IMR-90 (cell line): Measurements from ENCODE around the gene ROGDI. TPM values are rescaled to one million over a fixed set of nuclear protein-coding genes. Genes with fewer than 3 reads are reported as not detected.

Source experiments
- ATAC-seq: fragments of 200-7000 bp; cut with Tn5 transposase; 2 replicates; pipeline ENCODE4 v1.9.1; 2020; ENCODE audit warnings: low read depth, mild to moderate bottlenecking, moderate library complexity
- BruUV-seq: library from RNA; stranded (reverse); fragments of 400-500 nt; replicated peaks from 2 replicates; lab custom pipeline; 2021; lab: Mats Ljungman, UMichigan
- CTCF ChIA-PET: fragments of 300-600 bp; formaldehyde crosslinking; extraction: SDS; loops from one replicate; lab custom pipeline; 2021; ENCODE audit warnings: antibody characterized with exemption; lab: Yijun Ruan, JAX
- POLR2A ChIA-PET: fragments of 300-600 bp; sonication (Branson Sonifier 250); formaldehyde crosslinking; loops from one replicate; lab custom pipeline; 2022; ENCODE audit warnings: antibody characterized with exemption; ENCODE audit not compliant: unreplicated experiment; lab: Charles Lee
- DNase-seq: peaks from one replicate; pipeline ENCODE4 v3.0.0; 2013
- H2AFZ ChIP-seq: replicated peaks from 2 replicates; pipeline ENCODE3; 2013; ENCODE audit warnings: low read length, mild to moderate bottlenecking; ENCODE audit not compliant: poor library complexity
- H2AK5ac ChIP-seq: 2 replicates; pipeline ENCODE4 v1.6.1; 2013; ENCODE audit warnings: low read depth, low read length, inconsistent platforms
- H2AK9ac ChIP-seq: replicated peaks from 2 replicates; pipeline ENCODE3; 2013; ENCODE audit warnings: mild to moderate bottlenecking, low read depth, low read length, moderate library complexity; ENCODE audit not compliant: poor library complexity
- H2BK120ac ChIP-seq: 2 replicates; pipeline ENCODE4 v1.6.1; 2013; ENCODE audit warnings: low read depth, low read length, inconsistent platforms
- H2BK15ac ChIP-seq: 3 replicates; pipeline ENCODE4 v1.6.1; 2013; ENCODE audit warnings: low read depth, low read length, inconsistent platforms
- H2BK20ac ChIP-seq: 2 replicates; pipeline ENCODE4 v1.6.1; 2013; ENCODE audit warnings: low read depth, mild to moderate bottlenecking, inconsistent platforms, low read length, moderate library complexity
- H2BK5ac ChIP-seq: 2 replicates; pipeline ENCODE4 v1.6.1; 2013; ENCODE audit warnings: mild to moderate bottlenecking, low read depth, low read length, inconsistent platforms; ENCODE audit not compliant: poor library complexity, severe bottlenecking
- H3K14ac ChIP-seq: replicated peaks from 2 replicates; pipeline ENCODE4 v1.6.1; 2013; ENCODE audit warnings: low read depth, low read length, inconsistent platforms
- H3K18ac ChIP-seq: 2 replicates; pipeline ENCODE4 v1.6.1; 2013; ENCODE audit warnings: low read depth, low read length, control low read depth
- H3K23ac ChIP-seq: 2 replicates; pipeline ENCODE4 v1.6.1; 2013; ENCODE audit warnings: low read depth, low read length, inconsistent platforms
- H3K27ac ChIP-seq: 2 replicates; pipeline ENCODE4 v1.5.1; 2013; ENCODE audit warnings: mild to moderate bottlenecking, control low read depth, low read length; ENCODE audit not compliant: insufficient read depth
- H3K27me3 ChIP-seq: 2 replicates; pipeline ENCODE4 v1.6.1; 2013; ENCODE audit warnings: low read length; ENCODE audit not compliant: control insufficient read depth, insufficient read depth
- H3K36me3 ChIP-seq: 2 replicates; pipeline ENCODE4 v1.6.1; 2013; ENCODE audit warnings: low read length, mixed read lengths; ENCODE audit not compliant: control insufficient read depth, insufficient read depth
- H3K4ac ChIP-seq: 2 replicates; pipeline ENCODE4 v1.6.1; 2013; ENCODE audit warnings: low read depth, low read length, inconsistent platforms
- H3K4me1 ChIP-seq: 2 replicates; pipeline ENCODE4 v1.6.1; 2013; ENCODE audit warnings: low read length, mixed read lengths; ENCODE audit not compliant: control insufficient read depth, insufficient read depth
- H3K4me2 ChIP-seq: 2 replicates; pipeline ENCODE4 v1.6.1; 2013; ENCODE audit warnings: low read depth, mild to moderate bottlenecking, control low read depth, low read length, moderate library complexity
- H3K4me3 ChIP-seq: 2 replicates; pipeline ENCODE4 v1.5.1; 2013; ENCODE audit warnings: low read depth, mild to moderate bottlenecking, control low read depth, low read length, moderate library complexity; ENCODE audit not compliant: insufficient read depth
- H3K56ac ChIP-seq: 2 replicates; pipeline ENCODE4 v1.6.1; 2013; ENCODE audit warnings: low read length, inconsistent platforms; ENCODE audit not compliant: insufficient read depth; ENCODE audit errors: extremely low read depth
- H3K79me1 ChIP-seq, 2 experiments: 2 replicates each; pipeline ENCODE4 v1.6.1; 2013; ENCODE audit warnings: low read length in 2 of 2, inconsistent platforms in 1 of 2, low read depth in 1 of 2
- H3K9ac ChIP-seq: 2 replicates; pipeline ENCODE4 v1.6.1; 2013; ENCODE audit warnings: low read depth, low read length, control low read depth
- H3K9me1 ChIP-seq: 2 replicates; pipeline ENCODE4 v1.6.1; 2013; ENCODE audit warnings: low read length, inconsistent platforms; ENCODE audit not compliant: insufficient read depth
- H3K9me3 ChIP-seq: 2 replicates; pipeline ENCODE4 v1.6.1; 2013; ENCODE audit warnings: low read length; ENCODE audit not compliant: control insufficient read depth, insufficient read depth
- H4K20me1 ChIP-seq: 2 replicates; pipeline ENCODE4 v1.6.1; 2013; ENCODE audit warnings: low read length, inconsistent platforms; ENCODE audit not compliant: insufficient read depth
- H4K5ac ChIP-seq: 2 replicates; pipeline ENCODE4 v1.6.1; 2013; ENCODE audit warnings: mild to moderate bottlenecking, low read depth, low read length, control low read depth
- H4K8ac ChIP-seq, 2 experiments: 2 replicates each; pipeline ENCODE4 v1.6.1; 2013; ENCODE audit warnings: low read depth in 2 of 2, low read length in 2 of 2, control low read depth in 1 of 2, inconsistent platforms in 1 of 2
- H4K91ac ChIP-seq: 2 replicates; pipeline ENCODE4 v1.6.1; 2013; ENCODE audit warnings: low read depth, low read length, inconsistent platforms; ENCODE audit not compliant: insufficient read depth
- CEBPB ChIP-seq: IDR thresholded peaks from 2 replicates; pipeline ENCODE4 v1.6.1; 2012; ENCODE audit warnings: low read depth, low read length, improper control_type of control experiment
- CHD1 ChIP-seq: IDR thresholded peaks from 2 replicates; pipeline ENCODE4 v1.6.1; 2012; ENCODE audit warnings: low read depth, low read length, improper control_type of control experiment
- ELK1 ChIP-seq: fragments of 150-350 bp; IDR thresholded peaks from 2 replicates; pipeline ENCODE4 v1.6.1; 2016; ENCODE audit warnings: low read depth, mild to moderate bottlenecking, low read length, moderate library complexity, borderline replicate concordance
- FOS ChIP-seq: fragments of 150-350 bp; IDR thresholded peaks from 2 replicates; pipeline ENCODE4 v1.6.1; 2016; ENCODE audit warnings: low read depth, low read length
- MAFK ChIP-seq: IDR thresholded peaks from 2 replicates; pipeline ENCODE4 v1.6.1; 2012; ENCODE audit warnings: low read depth, low read length, improper control_type of control experiment
- MAZ ChIP-seq: IDR thresholded peaks from 2 replicates; pipeline ENCODE4 v1.6.1; 2012; ENCODE audit warnings: low read depth, mild to moderate bottlenecking, low read length, improper control_type of control experiment, moderate library complexity, borderline replicate concordance
- MXI1 ChIP-seq: IDR thresholded peaks from 2 replicates; pipeline ENCODE4 v1.6.1; 2012; ENCODE audit warnings: low read depth, mild to moderate bottlenecking, low read length, moderate library complexity, borderline replicate concordance
- NFE2L2 ChIP-seq: fragments of 150-350 bp; IDR thresholded peaks from 2 replicates; pipeline ENCODE4 v1.6.1; 2016; ENCODE audit warnings: low read depth, mild to moderate bottlenecking, low read length
- POLR2A ChIP-seq: IDR thresholded peaks from 2 replicates; pipeline ENCODE4 v1.6.1; 2012; ENCODE audit warnings: mild to moderate bottlenecking, low read depth, low read length
- RAD21 ChIP-seq: IDR thresholded peaks from 2 replicates; pipeline ENCODE4 v1.6.1; 2012; ENCODE audit warnings: low read length, improper control_type of control experiment
- RCOR1 ChIP-seq: IDR thresholded peaks from 2 replicates; pipeline ENCODE4 v1.6.1; 2012; ENCODE audit warnings: mild to moderate bottlenecking, low read length, improper control_type of control experiment; ENCODE audit not compliant: insufficient replicate concordance
- RFX5 ChIP-seq: IDR thresholded peaks from 2 replicates; pipeline ENCODE4 v1.8.0; 2012; ENCODE audit warnings: low read depth, mild to moderate bottlenecking, low read length, moderate library complexity
- SMC3 ChIP-seq: fragments of 150-350 bp; IDR thresholded peaks from 2 replicates; pipeline ENCODE4 v1.6.1; 2016; ENCODE audit warnings: low read depth, mild to moderate bottlenecking, antibody characterized with exemption, low read length, moderate library complexity
- WGBS, 2 experiments: methylation state at CpG; one replicate each; pipeline versions ENCODE4 v1.1.5 to v1.1.7; 2013; ENCODE audit warnings: missing lambda C conversion rate in 2 of 2; ENCODE audit not compliant: insufficient read length in 1 of 2; ENCODE audit errors: extremely low coverage in 2 of 2; 5-methylcytosine and 5-hydroxymethylcytosine counted together
- dilution Hi-C: fragments of 300-500 bp; cut with HindIII; formaldehyde crosslinking; loops from one replicate; pipeline ENCODE4 v1.14.3; 2018; ENCODE audit warnings: low sequenced_read_pairs; ENCODE audit not compliant: unreplicated experiment
- in situ Hi-C: fragments of 300-500 bp; cut with MboI; formaldehyde crosslinking; loops from 3 replicates; pipeline ENCODE4 v1.14.3; 2019; ENCODE audit warnings: low sequenced_read_pairs, inconsistent platforms, mixed read lengths
- intact Hi-C: fragments of 100-400 bp; cut with micrococcal nuclease; formaldehyde crosslinking; loops from 2 replicates; pipeline ENCODE4 v1.10.0; 2022
- polyA plus RNA-seq, 3 experiments: library from polyadenylated mRNA; depleted of rRNA; stranded (reverse); fragments of >200 nt; gene quantifications; 2 replicates each; pipeline ENCODE4 v1.2.3, GENCODE V29; 2012; ENCODE audit warnings: low replicate concordance in 1 of 3
- total RNA-seq: library from RNA; depleted of rRNA; stranded (reverse); fragments of >200 nt; gene quantifications from 2 replicates; pipeline ENCODE4 v1.2.3, GENCODE V29; 2012
- TF ChIP-seq, protein P1 (sequence below): fragments of 150-350 bp; IDR thresholded peaks from 2 replicates; pipeline ENCODE4 v1.6.1; 2017; ENCODE audit warnings: mild to moderate bottlenecking, antibody characterized with exemption, low read length, low read depth

ROGDI gene
- total and polyA plus RNA-seq, 2 of the 4 experiments (the other 2 are of a cell fraction), result 13.6 to 27.1 TPM

DNA sequence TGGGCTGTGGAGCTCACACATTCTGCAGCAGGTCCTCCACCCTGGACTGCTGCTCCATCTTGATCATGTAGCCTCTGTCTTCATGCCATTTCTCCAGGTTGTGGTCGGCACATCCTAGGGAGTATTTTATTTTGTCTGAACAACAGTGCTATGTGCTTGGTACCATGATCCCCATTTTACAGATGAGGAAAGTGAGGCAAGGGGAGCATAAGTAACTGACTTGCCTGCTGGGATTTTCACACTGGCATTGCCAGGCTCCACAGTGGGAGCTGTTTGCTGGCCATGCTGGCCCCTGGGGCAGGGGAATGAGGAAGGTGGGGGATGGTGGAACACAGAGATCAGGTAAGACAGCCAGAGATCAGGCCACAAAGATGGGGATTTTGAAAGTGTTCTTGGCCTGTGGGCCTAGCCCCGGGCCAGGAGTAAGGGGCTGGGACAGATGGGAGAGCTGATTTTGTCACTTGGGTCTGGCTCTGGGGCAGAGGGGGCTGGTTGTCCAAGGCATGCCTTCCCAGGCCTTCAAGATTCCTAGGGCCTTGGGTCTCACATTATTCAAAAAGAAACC, 26.2 kb downstream of the ROGDI start:
- Histone ChIP-seq H2BK120ac (no peak overlapping the region), H3K23ac (no peak overlapping the region), H3K9me1 (no peaks in the 10 kb centered on the region), H4K5ac (no peak overlapping the region), H4K91ac (no peak overlapping the region), H3K56ac (no peak overlapping the region), H4K20me1 (no peaks in the 10 kb centered on the region), H3K18ac (no peak overlapping the region), H2BK5ac (no peak overlapping the region), H2BK15ac (no peak overlapping the region), H3K79me1 (no peaks in the 10 kb centered on the region), H3K4ac (no peak overlapping the region), H2BK20ac (no peak overlapping the region), H4K8ac (no peak overlapping the region), H3K14ac (no peak overlapping the region), H2AK9ac (no peak overlapping the region), H3K4me2 (no peak overlapping the region), H3K4me1 (no peaks in the 10 kb centered on the region), H3K9ac (no peak overlapping the region), H3K36me3 (no peaks in the 10 kb centered on the region), H3K27me3 (0 out of 2 replicates have a peak, but pooled peaks cover 2% of the 10 kb centered on the region), H3K27ac (no peak overlapping the region), H2AK5ac (no peak overlapping the region), H3K9me3 (no peaks in the 10 kb centered on the region), H3K4me3 (no peak overlapping the region), H2AFZ (no peak overlapping the region)
- BruUV-seq, result no TSS peak
- in situ Hi-C loops, result no loop called here
- CTCF ChIA-PET, result no interaction called here
- no CpG with 5 or more reads among the region's 2 CpGs for WGBS, 2 experiments
- no peak for TF ChIP-seq MAZ
- no peak for TF ChIP-seq MAFK
- TF ChIP-seq ELK1, result no peak
- TF ChIP-seq RAD21, result no peak
- TF ChIP-seq CEBPB, result no peak
- TF ChIP-seq RCOR1, result no peak
- TF ChIP-seq RFX5, result no peak
- no peak for TF ChIP-seq MXI1
- TF ChIP-seq NFE2L2, result no peak
- no peak for TF ChIP-seq CHD1
- no peak for TF ChIP-seq POLR2A
- TF ChIP-seq, protein P1, sequence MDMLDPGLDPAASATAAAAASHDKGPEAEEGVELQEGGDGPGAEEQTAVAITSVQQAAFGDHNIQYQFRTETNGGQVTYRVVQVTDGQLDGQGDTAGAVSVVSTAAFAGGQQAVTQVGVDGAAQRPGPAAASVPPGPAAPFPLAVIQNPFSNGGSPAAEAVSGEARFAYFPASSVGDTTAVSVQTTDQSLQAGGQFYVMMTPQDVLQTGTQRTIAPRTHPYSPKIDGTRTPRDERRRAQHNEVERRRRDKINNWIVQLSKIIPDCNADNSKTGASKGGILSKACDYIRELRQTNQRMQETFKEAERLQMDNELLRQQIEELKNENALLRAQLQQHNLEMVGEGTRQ, result no peak
- TF ChIP-seq SMC3, result no peak
- TF ChIP-seq FOS, result no peak
- DNase-seq (no peak), ATAC-seq (no peak)
- intact Hi-C loops, result no loop called here
- POLR2A ChIA-PET, result no interaction called here
- dilution Hi-C loops, result no loop called here
